OCI-LY3 (cell line): ENCODE measurements around the gene AR.

Experiments used
- H2AFZ ChIP-seq: fragments of 200-600, 300-600 bp; shearing (Covaris generic); 2 replicates; pipeline ENCODE4 v1.6.0; 2014; ENCODE audit warnings: antibody characterized with exemption, low read depth, low read length
- H3K27ac ChIP-seq: fragments of 200-600, 300-600 bp; sonication (generic); 2 replicates; pipeline ENCODE4 v1.5.1; 2014; ENCODE audit warnings: mild to moderate bottlenecking, low read length, moderate library complexity, mixed read lengths
- H3K27me3 ChIP-seq: fragments of 200-600, 300-600 bp; sonication (generic); 2 replicates; pipeline ENCODE4 v1.6.1; 2014; ENCODE audit warnings: low read depth, low read length, mixed read lengths
- H3K36me3 ChIP-seq: fragments of 200-600, 300-600 bp; sonication (generic); replicated peaks from 2 replicates; pipeline ENCODE3; 2014; ENCODE audit warnings: low read depth, low read length, mixed read lengths
- H3K4me1 ChIP-seq: fragments of 300-600, 200-600 bp; sonication (generic); 2 replicates; pipeline ENCODE4 v1.6.1; 2014; ENCODE audit warnings: low read length, mixed read lengths
- H3K4me2 ChIP-seq: fragments of 200-600, 300-600 bp; sonication (generic); 2 replicates; pipeline ENCODE4 v1.6.1; 2014; ENCODE audit warnings: low read length, mixed read lengths
- H3K4me3 ChIP-seq: fragments of 300-600, 200-600 bp; sonication (generic); 2 replicates; pipeline ENCODE4 v1.5.1; 2014; ENCODE audit warnings: antibody characterized with exemption, mild to moderate bottlenecking, low read length, moderate library complexity
- H3K79me2 ChIP-seq: fragments of 300-600, 200-600 bp; shearing (Covaris generic); 2 replicates; pipeline ENCODE4 v1.6.1; 2014; ENCODE audit warnings: mild to moderate bottlenecking, low read length, mixed read lengths
- H3K9ac ChIP-seq: fragments of 300-600, 200-600 bp; shearing (Covaris generic); 2 replicates; pipeline ENCODE4 v1.6.0; 2014; ENCODE audit warnings: mild to moderate bottlenecking, low read length, moderate library complexity
- H3K9me3 ChIP-seq: fragments of 200-600, 300-600 bp; shearing (Covaris generic); 2 replicates; pipeline ENCODE4 v1.6.1; 2014; ENCODE audit warnings: low read length, mixed read lengths; ENCODE audit not compliant: insufficient read depth
- H4K20me1 ChIP-seq: fragments of 200-600, 300-600 bp; sonication (generic); 2 replicates; pipeline ENCODE4 v1.6.1; 2016; ENCODE audit warnings: low read length, mixed read lengths; ENCODE audit not compliant: insufficient read depth
- EZH2phosphoT487 ChIP-seq: fragments of 200-600 bp; shearing (Covaris generic); IDR thresholded peaks from 2 replicates; pipeline ENCODE4 v1.6.1; 2018; ENCODE audit warnings: antibody characterized with exemption, mixed run types, low read depth
- TF ChIP-seq, protein P1 (sequence below): fragments of 200-600, 300-600 bp; sonication (generic); IDR thresholded peaks from 2 replicates; pipeline ENCODE4 v1.5.1; 2014; ENCODE audit warnings: antibody characterized with exemption, low read length, low read depth

AR gene

GRCh38 chrX:67697452-67697851, 153.6 kb downstream of the AR start:
- TF ChIP-seq EZH2phosphoT487 = no peak
- TF ChIP-seq, protein P1, sequence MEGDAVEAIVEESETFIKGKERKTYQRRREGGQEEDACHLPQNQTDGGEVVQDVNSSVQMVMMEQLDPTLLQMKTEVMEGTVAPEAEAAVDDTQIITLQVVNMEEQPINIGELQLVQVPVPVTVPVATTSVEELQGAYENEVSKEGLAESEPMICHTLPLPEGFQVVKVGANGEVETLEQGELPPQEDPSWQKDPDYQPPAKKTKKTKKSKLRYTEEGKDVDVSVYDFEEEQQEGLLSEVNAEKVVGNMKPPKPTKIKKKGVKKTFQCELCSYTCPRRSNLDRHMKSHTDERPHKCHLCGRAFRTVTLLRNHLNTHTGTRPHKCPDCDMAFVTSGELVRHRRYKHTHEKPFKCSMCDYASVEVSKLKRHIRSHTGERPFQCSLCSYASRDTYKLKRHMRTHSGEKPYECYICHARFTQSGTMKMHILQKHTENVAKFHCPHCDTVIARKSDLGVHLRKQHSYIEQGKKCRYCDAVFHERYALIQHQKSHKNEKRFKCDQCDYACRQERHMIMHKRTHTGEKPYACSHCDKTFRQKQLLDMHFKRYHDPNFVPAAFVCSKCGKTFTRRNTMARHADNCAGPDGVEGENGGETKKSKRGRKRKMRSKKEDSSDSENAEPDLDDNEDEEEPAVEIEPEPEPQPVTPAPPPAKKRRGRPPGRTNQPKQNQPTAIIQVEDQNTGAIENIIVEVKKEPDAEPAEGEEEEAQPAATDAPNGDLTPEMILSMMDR = no peak
- Histone ChIP-seq H3K27ac (peak overlapping the region; percentile 48), H3K9me3 (no peaks in the 10 kb centered on the region), H2AFZ (no peak overlapping the region), H3K27me3 (no peaks in the 10 kb centered on the region), H4K20me1 (no peaks in the 10 kb centered on the region), H3K36me3 (no peaks in the 10 kb centered on the region), H3K4me3 (no peak overlapping the region), H3K4me2 (peak overlapping the region; percentile 32), H3K4me1 (peaks cover 38% of the 10 kb centered on the region), H3K79me2 (no peaks in the 10 kb centered on the region), H3K9ac (no peak overlapping the region)

DNA sequence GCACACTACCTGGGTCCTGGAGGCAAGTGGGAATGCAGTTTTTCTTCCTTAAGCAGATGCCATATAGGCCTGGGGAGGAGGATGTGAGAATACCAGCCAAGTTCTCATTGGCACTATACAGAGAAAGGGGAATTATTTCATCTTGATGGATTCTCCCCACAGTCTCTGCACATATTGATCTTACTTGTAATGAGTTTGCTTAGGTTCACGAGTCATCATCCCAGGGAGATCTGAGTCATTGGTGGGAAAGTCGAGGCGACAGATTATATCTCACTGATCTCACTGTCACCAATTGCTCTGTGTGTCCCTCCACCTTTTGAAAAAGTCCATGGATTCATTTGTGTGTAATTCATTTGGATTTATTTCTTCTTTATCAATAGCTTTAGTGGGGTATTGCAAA, 156.8 kb downstream of the AR start:
- Histone ChIP-seq H2AFZ (no peak overlapping the region), H3K9me3 (no peaks in the 10 kb centered on the region), H3K27me3 (no peaks in the 10 kb centered on the region), H3K27ac (no peak overlapping the region), H3K4me2 (no peak overlapping the region), H3K4me3 (no peak overlapping the region), H3K36me3 (no peaks in the 10 kb centered on the region), H3K79me2 (no peaks in the 10 kb centered on the region), H4K20me1 (no peaks in the 10 kb centered on the region), H3K4me1 (peaks cover 28% of the 10 kb centered on the region), H3K9ac (no peak overlapping the region)
- TF ChIP-seq, protein P1 = no peak
- TF ChIP-seq EZH2phosphoT487 = no peak

DNA sequence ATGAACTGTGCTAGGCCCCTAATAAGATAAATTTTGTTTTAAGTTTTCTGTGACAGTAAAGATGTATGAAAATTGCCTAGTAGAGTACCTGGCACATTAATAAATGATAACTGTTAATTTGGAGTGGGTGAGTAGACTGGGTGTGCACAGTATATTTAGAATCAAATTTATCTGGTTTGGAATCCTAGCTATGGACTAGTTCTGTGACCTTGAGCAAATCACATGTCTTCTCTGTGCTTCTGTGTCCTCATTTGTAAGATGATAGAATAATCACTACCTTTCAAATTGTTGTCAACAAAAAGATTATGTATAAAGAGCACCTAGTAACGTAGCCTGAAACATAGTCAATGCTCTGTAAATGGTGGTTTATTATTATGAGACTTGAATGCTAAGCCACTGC, 170.2 kb downstream of the AR start:
- Histone ChIP-seq H3K79me2 (no peaks in the 10 kb centered on the region), H3K36me3 (no peaks in the 10 kb centered on the region), H4K20me1 (no peaks in the 10 kb centered on the region), H3K4me1 (no peaks in the 10 kb centered on the region), H3K4me2 (no peak overlapping the region), H3K27me3 (no peaks in the 10 kb centered on the region), H3K27ac (no peak overlapping the region), H3K4me3 (no peak overlapping the region), H3K9me3 (no peaks in the 10 kb centered on the region), H3K9ac (no peak overlapping the region), H2AFZ (no peak overlapping the region)
- no peak for TF ChIP-seq EZH2phosphoT487
- TF ChIP-seq, protein P1 = no peak

- Histone ChIP-seq H3K4me3 (no peak overlapping the region), H2AFZ (no peak overlapping the region), H4K20me1 (no peaks in the 10 kb centered on the region), H3K4me2 (no peak overlapping the region), H3K4me1 (peaks cover 25% of the 10 kb centered on the region), H3K27me3 (no peaks in the 10 kb centered on the region), H3K36me3 (no peaks in the 10 kb centered on the region), H3K9ac (no peak overlapping the region), H3K79me2 (no peaks in the 10 kb centered on the region), H3K27ac (no peak overlapping the region), H3K9me3 (no peaks in the 10 kb centered on the region)
- no peak for TF ChIP-seq EZH2phosphoT487
- TF ChIP-seq, protein P1 = no peak
Measured at GRCh38 chrX:67717571-67717970, 173.8 kb downstream of the AR start.
